ENCODE data around the gene CLK2. TPM values are rescaled to one million over a fixed set of nuclear protein-coding genes. Genes with fewer than 3 reads are reported as not detected.

The CLK2 gene
- total and polyA plus RNA-seq, 9 of the 15 experiments (the other 6 are each of a cell fraction or from before 2014, with no cell fraction given) = 13.5 to 81.4 (median 39.6) TPM

DNA sequence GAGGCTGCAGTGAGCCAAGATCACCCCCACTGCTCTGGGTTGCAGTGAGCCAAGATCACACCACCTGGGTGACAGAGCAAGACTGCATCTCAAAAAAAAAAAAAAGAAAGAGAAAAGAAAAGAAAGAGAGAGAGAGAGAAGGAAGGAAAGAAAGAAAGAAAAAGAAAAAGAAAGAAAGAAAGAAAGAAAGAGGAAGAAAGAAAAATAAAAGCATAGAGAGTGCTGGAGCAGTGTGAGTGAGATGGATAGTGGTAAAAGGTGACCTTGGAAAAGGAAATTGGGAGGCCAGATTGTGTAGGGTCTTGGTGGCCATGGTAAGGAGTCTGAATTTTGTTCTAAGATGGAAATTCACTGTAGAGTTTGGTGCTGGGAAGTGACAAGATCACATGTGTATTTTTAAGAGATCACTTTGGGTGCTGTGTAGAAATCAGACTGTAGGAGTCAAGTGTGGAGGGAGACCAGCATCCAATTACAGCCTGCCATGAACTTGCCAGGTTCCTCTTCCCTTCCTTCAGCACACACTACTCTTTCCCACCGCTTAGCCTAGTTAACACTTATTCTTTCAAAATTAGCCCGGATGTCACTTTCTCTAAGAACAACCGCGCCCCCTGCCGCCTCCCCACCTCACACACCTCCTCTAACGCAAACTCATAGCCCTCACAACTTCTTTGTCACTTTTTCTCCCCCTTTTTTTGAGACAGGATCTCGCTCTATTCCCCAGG lies 47.0 kb downstream of the CLK2 start (continued):
- TF ChIP-seq, protein P1, sequence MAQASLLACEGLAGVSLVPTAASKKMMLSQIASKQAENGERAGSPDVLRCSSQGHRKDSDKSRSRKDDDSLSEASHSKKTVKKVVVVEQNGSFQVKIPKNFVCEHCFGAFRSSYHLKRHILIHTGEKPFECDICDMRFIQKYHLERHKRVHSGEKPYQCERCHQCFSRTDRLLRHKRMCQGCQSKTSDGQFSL (CRISPR knock-in tag; IDR thresholded peaks at IDR 0.05) = no peak
- TF ChIP-seq, protein P1 (tag; IDR thresholded peaks at IDR 0.05) = no peak
- TF ChIP-seq, protein P2, sequence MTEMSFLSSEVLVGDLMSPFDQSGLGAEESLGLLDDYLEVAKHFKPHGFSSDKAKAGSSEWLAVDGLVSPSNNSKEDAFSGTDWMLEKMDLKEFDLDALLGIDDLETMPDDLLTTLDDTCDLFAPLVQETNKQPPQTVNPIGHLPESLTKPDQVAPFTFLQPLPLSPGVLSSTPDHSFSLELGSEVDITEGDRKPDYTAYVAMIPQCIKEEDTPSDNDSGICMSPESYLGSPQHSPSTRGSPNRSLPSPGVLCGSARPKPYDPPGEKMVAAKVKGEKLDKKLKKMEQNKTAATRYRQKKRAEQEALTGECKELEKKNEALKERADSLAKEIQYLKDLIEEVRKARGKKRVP (CRISPR knock-in tag; IDR thresholded peaks at IDR 0.05) = no peak
- no peak for TF ChIP-seq BCL6 (CRISPR knock-in tag; IDR thresholded peaks at IDR 0.05)
- TF ChIP-seq CHCHD3 (CRISPR knock-in tag; IDR thresholded peaks at IDR 0.05) = no peak
- TF ChIP-seq MEIS2 (IDR thresholded peaks at IDR 0.05; ENCODE audit: partially characterized antibody) = no peak
- TF ChIP-seq, protein P3, sequence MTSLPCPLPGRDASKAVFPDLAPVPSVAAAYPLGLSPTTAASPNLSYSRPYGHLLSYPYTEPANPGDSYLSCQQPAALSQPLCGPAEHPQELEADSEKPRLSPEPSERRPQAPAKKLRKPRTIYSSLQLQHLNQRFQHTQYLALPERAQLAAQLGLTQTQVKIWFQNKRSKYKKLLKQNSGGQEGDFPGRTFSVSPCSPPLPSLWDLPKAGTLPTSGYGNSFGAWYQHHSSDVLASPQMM (CRISPR knock-in tag; IDR thresholded peaks at IDR 0.05) = no peak
- no peak for TF ChIP-seq PURB (CRISPR knock-in tag; IDR thresholded peaks at IDR 0.05; ENCODE audit: low read depth)
- TF ChIP-seq JUND (IDR thresholded peaks at IDR 0.05; ENCODE audit: borderline replicate concordance, low read depth, low read length) = no peak
- TF ChIP-seq JUND (tag; IDR thresholded peaks at IDR 0.05; ENCODE audit: borderline replicate concordance, low read depth, low read length) = no peak
- no peak for TF ChIP-seq PRPF4 (IDR thresholded peaks at IDR 0.05; ENCODE audit: insufficient read depth, low read depth, low read length, poor library complexity, severe bottlenecking)
- TF ChIP-seq SMARCB1 (IDR thresholded peaks at IDR 0.05; ENCODE audit: insufficient read length, low read depth) = no peak
- no peak for TF ChIP-seq ZBTB7A (IDR thresholded peaks at IDR 0.05; ENCODE audit: borderline replicate concordance, control insufficient read depth, low read depth, low read length)
- no peak for TF ChIP-seq STAT5B (CRISPR knock-in tag; IDR thresholded peaks at IDR 0.05)
- peak; percentile 72 for TF ChIP-seq GABPB1 (CRISPR knock-in tag; IDR thresholded peaks at IDR 0.05)
- no peak for TF ChIP-seq ZNF584 (CRISPR knock-in tag; IDR thresholded peaks at IDR 0.05; ENCODE audit: low read depth)
- TF ChIP-seq CTBP1 (IDR thresholded peaks at IDR 0.05; ENCODE audit: borderline replicate concordance) = peak; percentile 63; the same call in 1 of the 2 replicates
- TF ChIP-seq FOXP1 (CRISPR knock-in tag; IDR thresholded peaks at IDR 0.05) = no peak
- TF ChIP-seq FOXA1 (IDR thresholded peaks at IDR 0.05; ENCODE audit: borderline replicate concordance) = no peak
- TF ChIP-seq DDX20 (tag; IDR thresholded peaks at IDR 0.05; ENCODE audit: low read depth) = no peak
- TF ChIP-seq NFRKB (IDR thresholded peaks at IDR 0.05; ENCODE audit: low read depth) = 0 out of 2 replicates have a peak, but pooled peaks have one; percentile 13
- TF ChIP-seq CC2D1A (IDR thresholded peaks at IDR 0.05) = peak; percentile 71
- TF ChIP-seq SAFB (IDR thresholded peaks at IDR 0.05; ENCODE audit: borderline replicate concordance, low read depth, low read length) = no peak
- peak; percentile 25; the same call in 1 of the 2 replicates for TF ChIP-seq SMC3 (conservative IDR thresholded peaks at IDR 0.05; ENCODE audit: insufficient read depth, low read depth, low read length)
- TF ChIP-seq ZNF197 (CRISPR knock-in tag; IDR thresholded peaks at IDR 0.05; ENCODE audit: low read depth) = no peak
- no peak for TF ChIP-seq PTBP1 (IDR thresholded peaks at IDR 0.05; ENCODE audit: low read depth, low read length)
